Measurements from ENCODE around the gene ALS2CL. TPM values are rescaled to one million over a fixed set of nuclear protein-coding genes. Genes with fewer than 3 reads are reported as not detected.

ALS2CL gene
- total and polyA plus RNA-seq, 10 of the 15 experiments (the other 5 are each of a cell fraction or from before 2014, with no cell fraction given) = 0.01 to 0.05 TPM; not detected in 8

DNA sequence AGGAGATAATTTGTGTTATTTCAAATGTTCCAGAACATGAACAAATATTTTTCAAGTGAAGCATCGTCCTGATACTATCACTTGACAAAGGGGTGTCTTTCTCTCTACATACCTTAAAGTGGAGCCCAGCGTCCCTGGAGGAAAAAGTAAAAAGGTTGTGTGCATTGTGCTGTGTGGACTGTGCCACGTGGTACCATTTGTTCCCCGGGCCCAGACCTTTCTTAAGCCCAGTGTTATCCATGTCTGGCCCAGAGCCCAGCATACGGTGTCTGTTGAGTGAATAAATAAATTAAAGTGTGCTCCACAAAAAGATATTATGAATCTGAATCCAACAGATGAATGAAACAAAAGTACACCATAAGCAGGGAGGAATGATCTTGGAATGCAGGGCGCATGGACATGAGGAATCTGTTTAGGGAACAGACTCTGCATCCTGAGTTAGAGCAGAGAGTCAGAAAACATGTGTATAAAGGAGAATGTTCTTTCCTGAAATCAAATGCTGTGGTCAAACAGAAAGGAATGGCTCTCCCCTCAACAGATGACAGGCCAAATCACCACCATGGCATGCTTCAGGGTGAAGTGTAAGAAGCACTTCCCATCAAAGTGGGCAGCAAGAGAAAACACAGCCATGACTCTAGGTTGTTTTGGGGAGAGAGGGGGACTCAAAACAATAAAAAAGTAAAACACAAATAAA lies 32.3 kb upstream of the ALS2CL start:
- 59% methylated on average over 6 of the region's 6 CpGs for WGBS (ENCODE audit: insufficient coverage, insufficient replicate concordance, low lambda C conversion rate, missing lambda C conversion rate)
- Histone ChIP-seq H3K4me3 (no peak overlapping the region), H3K27me3 (replicated peaks in 1 of 2; ENCODE audit: control insufficient read depth in 2 of 2, insufficient read depth in 2 of 2, low read length in 1 of 2) (no peaks in the 10 kb centered on the region), H3K4me1 (ENCODE audit: control insufficient read depth, insufficient read depth, low read length) (peaks cover 3% of the 10 kb centered on the region; the same call in 1 of the 2 replicates), H4K20me1 (ENCODE audit: control insufficient read depth, insufficient read depth) (no peaks in the 10 kb centered on the region), H3K4me2 (ENCODE audit: control insufficient read depth, insufficient read depth) (no peak overlapping the region), H2AFZ (ENCODE audit: control insufficient read depth, low read depth, low read length) (peak overlapping the region; percentile 60), H3K9ac (ENCODE audit: control insufficient read depth, insufficient read depth, low read length) (no peak overlapping the region), H3K9me3 (replicated peaks; ENCODE audit: control insufficient read depth, insufficient read depth, low read length) (no peaks in the 10 kb centered on the region), H3K79me2 (ENCODE audit: control insufficient read depth, insufficient read depth, low read length) (no peaks in the 10 kb centered on the region), H3K27ac (ENCODE audit: control insufficient read depth, insufficient read depth) (no peak overlapping the region), H3K36me3 (ENCODE audit: control insufficient read depth in 2 of 2, insufficient read depth in 2 of 2, low read length in 1 of 2) (no peaks in the 10 kb centered on the region)
- SMC1A ChIA-PET (ENCODE audit: uncharacterized antibody, unreplicated experiment) = no interaction called here
- no TSS peak for BruUV-seq (replicated peaks)
- in situ Hi-C loops (cut with MboI) (no loop called here), intact Hi-C loops (cut with micrococcal nuclease; ENCODE audit: unreplicated experiment) (no loop called here)
- no peak for ATAC-seq
- CTCF ChIA-PET = interaction anchor here (1.2 to 1.8 kb wide), 2 partner anchors 10 to 184 kb away, joined by 3 to 4 read pairs; no protein-coding TSS in a partner anchor
- POLR2A ChIA-PET = no interaction called here
- TF ChIP-seq SRF (IDR thresholded peaks at IDR 0.05; ENCODE audit: low read depth in 2 of 2, low read length in 2 of 2) = no peak
- no peak for TF ChIP-seq RAD21 (IDR thresholded peaks at IDR 0.05; ENCODE audit: insufficient read depth, low read depth, low read length)
- RAD21 ChIA-PET (ENCODE audit: unreplicated experiment) = no interaction called here
- DNase-seq (ENCODE audit: low read depth, low spot score) = no peak
- FAIRE-seq = no peak

DNA sequence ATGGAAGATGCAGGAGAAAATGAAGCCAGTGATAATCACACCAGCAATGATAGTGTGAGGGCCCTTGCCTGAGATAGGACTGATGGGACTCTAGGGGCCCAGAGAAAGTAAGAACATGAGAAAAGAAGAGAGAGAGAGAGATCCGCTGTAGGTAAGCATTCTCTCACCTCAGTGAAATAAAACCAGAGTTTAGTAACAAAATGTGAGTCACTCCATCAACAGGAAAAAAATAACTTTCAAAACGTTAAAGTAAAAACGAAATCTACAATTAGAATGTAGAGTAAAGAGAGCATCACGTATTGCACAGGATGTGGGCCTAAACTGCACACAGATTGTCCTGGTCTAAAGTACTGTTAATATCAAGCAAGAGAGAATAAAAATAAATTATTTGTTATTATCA lies 30.9 kb upstream of the ALS2CL start:
- ChIA-PET CTCF (interaction anchor here (1.2 kb wide), 1 partner anchor 185 kb away, joined by 3 read pairs; no protein-coding TSS in a partner anchor), RAD21 (ENCODE audit: unreplicated experiment) (no interaction called here), SMC1A (ENCODE audit: uncharacterized antibody, unreplicated experiment) (no interaction called here), POLR2A (no interaction called here)
- no peak overlapping the region for H3K27ac ChIP-seq (ENCODE audit: control insufficient read depth, insufficient read depth)
- no peak overlapping the region; the same call in 1 of the 2 replicates for H2AFZ ChIP-seq (ENCODE audit: control insufficient read depth, low read depth, low read length)
- intact Hi-C loops (cut with micrococcal nuclease; ENCODE audit: unreplicated experiment) = no loop called here
- BruUV-seq (replicated peaks) = no TSS peak
- FAIRE-seq (no peak), ATAC-seq (no peak; the same call in 2 of the 3 replicates), DNase-seq (ENCODE audit: low read depth, low spot score) (no peak)
- no peak overlapping the region for H3K9ac ChIP-seq (ENCODE audit: control insufficient read depth, insufficient read depth, low read length)
- no peak overlapping the region for H3K4me2 ChIP-seq (ENCODE audit: control insufficient read depth, insufficient read depth)
- no peaks in the 10 kb centered on the region for H3K36me3 ChIP-seq (ENCODE audit: control insufficient read depth in 2 of 2, insufficient read depth in 2 of 2, low read length in 1 of 2)
- in situ Hi-C loops (cut with MboI) = no loop called here
- no peaks in the 10 kb centered on the region for H3K27me3 ChIP-seq (replicated peaks in 1 of 2; ENCODE audit: control insufficient read depth in 2 of 2, insufficient read depth in 2 of 2, low read length in 1 of 2)
- no peaks in the 10 kb centered on the region for H3K79me2 ChIP-seq (ENCODE audit: control insufficient read depth, insufficient read depth, low read length)
- 2% methylated on average over 4 of the region's 4 CpGs for WGBS (ENCODE audit: insufficient coverage, insufficient replicate concordance, low lambda C conversion rate, missing lambda C conversion rate)
- H3K4me1 ChIP-seq (ENCODE audit: control insufficient read depth, insufficient read depth, low read length) = peaks cover 3% of the 10 kb centered on the region; the same call in 1 of the 2 replicates
- H4K20me1 ChIP-seq (ENCODE audit: control insufficient read depth, insufficient read depth) = no peaks in the 10 kb centered on the region
- H3K4me3 ChIP-seq = no peak overlapping the region
- H3K9me3 ChIP-seq (replicated peaks; ENCODE audit: control insufficient read depth, insufficient read depth, low read length) = no peaks in the 10 kb centered on the region
- TF ChIP-seq NBN (IDR thresholded peaks at IDR 0.05) (no peak), HCFC1 (IDR thresholded peaks at IDR 0.05; ENCODE audit: low read length) (no peak), RBBP5 (conservative IDR thresholded peaks at IDR 0.05) (no peak), CEBPB (IDR thresholded peaks at IDR 0.05; ENCODE audit: borderline replicate concordance in 1 of 2, low read depth in 2 of 2, low read length in 2 of 2) (no peak), SMC3 (IDR thresholded peaks at IDR 0.05; ENCODE audit: borderline replicate concordance, low read length) (no peak), ZNF24 (IDR thresholded peaks at IDR 0.05) (no peak)
- TF ChIP-seq, protein P1, sequence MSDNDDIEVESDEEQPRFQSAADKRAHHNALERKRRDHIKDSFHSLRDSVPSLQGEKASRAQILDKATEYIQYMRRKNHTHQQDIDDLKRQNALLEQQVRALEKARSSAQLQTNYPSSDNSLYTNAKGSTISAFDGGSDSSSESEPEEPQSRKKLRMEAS (IDR thresholded peaks at IDR 0.05; ENCODE audit: low read depth, low read length) = no peak
- TF ChIP-seq, protein P2, sequence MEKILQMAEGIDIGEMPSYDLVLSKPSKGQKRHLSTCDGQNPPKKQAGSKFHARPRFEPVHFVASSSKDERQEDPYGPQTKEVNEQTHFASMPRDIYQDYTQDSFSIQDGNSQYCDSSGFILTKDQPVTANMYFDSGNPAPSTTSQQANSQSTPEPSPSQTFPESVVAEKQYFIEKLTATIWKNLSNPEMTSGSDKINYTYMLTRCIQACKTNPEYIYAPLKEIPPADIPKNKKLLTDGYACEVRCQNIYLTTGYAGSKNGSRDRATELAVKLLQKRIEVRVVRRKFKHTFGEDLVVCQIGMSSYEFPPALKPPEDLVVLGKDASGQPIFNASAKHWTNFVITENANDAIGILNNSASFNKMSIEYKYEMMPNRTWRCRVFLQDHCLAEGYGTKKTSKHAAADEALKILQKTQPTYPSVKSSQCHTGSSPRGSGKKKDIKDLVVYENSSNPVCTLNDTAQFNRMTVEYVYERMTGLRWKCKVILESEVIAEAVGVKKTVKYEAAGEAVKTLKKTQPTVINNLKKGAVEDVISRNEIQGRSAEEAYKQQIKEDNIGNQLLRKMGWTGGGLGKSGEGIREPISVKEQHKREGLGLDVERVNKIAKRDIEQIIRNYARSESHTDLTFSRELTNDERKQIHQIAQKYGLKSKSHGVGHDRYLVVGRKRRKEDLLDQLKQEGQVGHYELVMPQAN (conservative IDR thresholded peaks at IDR 0.05) = no peak
- TF ChIP-seq, protein P3, sequence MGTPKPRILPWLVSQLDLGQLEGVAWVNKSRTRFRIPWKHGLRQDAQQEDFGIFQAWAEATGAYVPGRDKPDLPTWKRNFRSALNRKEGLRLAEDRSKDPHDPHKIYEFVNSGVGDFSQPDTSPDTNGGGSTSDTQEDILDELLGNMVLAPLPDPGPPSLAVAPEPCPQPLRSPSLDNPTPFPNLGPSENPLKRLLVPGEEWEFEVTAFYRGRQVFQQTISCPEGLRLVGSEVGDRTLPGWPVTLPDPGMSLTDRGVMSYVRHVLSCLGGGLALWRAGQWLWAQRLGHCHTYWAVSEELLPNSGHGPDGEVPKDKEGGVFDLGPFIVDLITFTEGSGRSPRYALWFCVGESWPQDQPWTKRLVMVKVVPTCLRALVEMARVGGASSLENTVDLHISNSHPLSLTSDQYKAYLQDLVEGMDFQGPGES (IDR thresholded peaks at IDR 0.05) = no peak
